Colon (tissue), 2 donors: ENCODE data around the gene PROKR1.

Source experiments
- FAIRE-seq: peaks from 2 replicates; lab custom pipeline; 2012; peaks lifted over from hg19 to GRCh38; lab: Jason Lieb, UNC
- donor health status: control.
- donor health status: control.

PROKR1 gene

GRCh38 chr2:68698567-68699377 lies 55.4 kb downstream of the PROKR1 start:
- no peak for FAIRE-seq

GRCh38 chr2:68700560-68700959 lies 57.2 kb downstream of the PROKR1 start:
- FAIRE-seq: no peak

- no peak for FAIRE-seq
These were observed 63.3 kb downstream of the PROKR1 start for GRCh38 chr2:68706637-68707036.
